MCF 10A (cell line): Measurements from ENCODE around the gene CARD11. TPM values are rescaled to one million over a fixed set of nuclear protein-coding genes. Genes with fewer than 3 reads are reported as not detected.

ENCODE experiments used
- BruUV-seq: library from RNA; stranded (reverse); fragments of 400-500 nt; replicated peaks from 2 replicates; lab custom pipeline; 2021; lab: Mats Ljungman, UMichigan
- CTCF ChIA-PET: fragments of 300-600 bp; sonication (Branson Sonifier 250); formaldehyde crosslinking; extraction: SDS; loops from one replicate; lab custom pipeline; 2021; ENCODE audit warnings: antibody characterized with exemption, inconsistent platforms; lab: Yijun Ruan, JAX
- POLR2A ChIA-PET: fragments of 300-600, 350-650 bp; sonication (Branson Sonifier 250); formaldehyde crosslinking; extraction: SDS; loops from one replicate; lab custom pipeline; 2020; ENCODE audit warnings: antibody characterized with exemption, inconsistent platforms; lab: Yijun Ruan, JAX
- DNase-seq: peaks from one replicate; pipeline ENCODE4 v3.0.0-alpha.2; 2018; ENCODE audit not compliant: unreplicated experiment
- H3K27ac Mint-ChIP-seq: one replicate; pipeline ENCODE4 v1.8.0; 2022; ENCODE audit warnings: mild to moderate bottlenecking, low read depth, mixed read lengths; ENCODE audit not compliant: unreplicated experiment
- H3K27me3 Mint-ChIP-seq: one replicate; pipeline ENCODE4 v1.8.0; 2022; ENCODE audit warnings: mixed read lengths; ENCODE audit not compliant: insufficient read depth, unreplicated experiment
- H3K36me3 Mint-ChIP-seq: one replicate; pipeline ENCODE4 v1.8.0; 2022; ENCODE audit warnings: mild to moderate bottlenecking, moderate library complexity, mixed read lengths; ENCODE audit not compliant: insufficient read depth, unreplicated experiment
- H3K4me1 Mint-ChIP-seq: one replicate; pipeline ENCODE4 v1.8.0; 2022; ENCODE audit warnings: mixed read lengths; ENCODE audit not compliant: insufficient read depth, unreplicated experiment
- H3K4me3 Mint-ChIP-seq: one replicate; pipeline ENCODE4 v1.8.0; 2022; ENCODE audit warnings: mild to moderate bottlenecking, moderate library complexity, mixed read lengths; ENCODE audit not compliant: unreplicated experiment
- H3K9me3 Mint-ChIP-seq: one replicate; pipeline ENCODE4 v1.8.0; 2022; ENCODE audit warnings: mixed read lengths; ENCODE audit not compliant: unreplicated experiment
- CTCF ChIP-seq: fragments of 200-600 bp; IDR thresholded peaks from one replicate; pipeline ENCODE4 v1.8.0; 2022; ENCODE audit warnings: antibody characterized with exemption, mild to moderate bottlenecking; ENCODE audit not compliant: unreplicated experiment
- intact Hi-C: fragments of 100-400 bp; cut with micrococcal nuclease; formaldehyde crosslinking; loops from 2 replicates; pipeline ENCODE4 v1.14.1; 2022
- total RNA-seq: library from RNA; stranded (reverse); gene quantifications from 2 replicates; pipeline ENCODE4 v1.2.3, GENCODE V29; 2022

The CARD11 gene
- total RNA-seq, 1 experiment from 2014 or later, result not detected

GRCh38 chr7:2999078-2999500, 44.6 kb downstream of the CARD11 start:
- Mint-ChIP-seq H3K27ac (no peak overlapping the region), H3K9me3 (no peaks in the 10 kb centered on the region), H3K4me3 (no peak overlapping the region), H3K36me3 (no peaks in the 10 kb centered on the region), H3K27me3 (no peaks in the 10 kb centered on the region), H3K4me1 (no peaks in the 10 kb centered on the region)
- BruUV-seq, result no TSS peak
- ChIA-PET POLR2A (no interaction called here), CTCF (no interaction called here)
- no peak for TF ChIP-seq CTCF
- intact Hi-C loops, result no loop called here
- DNase-seq, result no peak

- TF ChIP-seq CTCF, result no peak
- ChIA-PET CTCF (no interaction called here), POLR2A (no interaction called here)
- Mint-ChIP-seq H3K9me3 (no peaks in the 10 kb centered on the region), H3K4me1 (no peaks in the 10 kb centered on the region), H3K36me3 (no peaks in the 10 kb centered on the region), H3K4me3 (no peak overlapping the region), H3K27me3 (no peaks in the 10 kb centered on the region), H3K27ac (no peak overlapping the region)
- intact Hi-C loops, result no loop called here
- DNase-seq, result no peak
- BruUV-seq, result no TSS peak
Measured at GRCh38 chr7:2997014-2997413, 46.7 kb downstream of the CARD11 start.

GRCh38 chr7:2996141-2996540, 47.5 kb downstream of the CARD11 start:
- H3K4me1 Mint-ChIP-seq, result no peaks in the 10 kb centered on the region
- H3K9me3 Mint-ChIP-seq, result no peaks in the 10 kb centered on the region
- intact Hi-C loops, result no loop called here
- no TSS peak for BruUV-seq
- H3K27ac Mint-ChIP-seq, result no peak overlapping the region
- TF ChIP-seq CTCF, result no peak
- no peaks in the 10 kb centered on the region for H3K36me3 Mint-ChIP-seq
- CTCF ChIA-PET, result interaction anchor here (0.7 kb wide), 1 partner anchor 23 kb away, joined by 3 read pairs; no protein-coding TSS in a partner anchor
- POLR2A ChIA-PET, result no interaction called here
- no peaks in the 10 kb centered on the region for H3K27me3 Mint-ChIP-seq
- no peak overlapping the region for H3K4me3 Mint-ChIP-seq
- no peak for DNase-seq

- intact Hi-C loops, result no loop called here
- Mint-ChIP-seq H3K4me1 (no peaks in the 10 kb centered on the region), H3K27ac (no peak overlapping the region), H3K27me3 (peaks cover 2% of the 10 kb centered on the region), H3K9me3 (no peaks in the 10 kb centered on the region), H3K4me3 (no peak overlapping the region), H3K36me3 (no peaks in the 10 kb centered on the region)
- DNase-seq, result no peak
- ChIA-PET CTCF (interaction anchor here (0.5 kb wide), 1 partner anchor 1431 kb away, joined by 3 read pairs; no protein-coding TSS in a partner anchor), POLR2A (no interaction called here)
- no peak for TF ChIP-seq CTCF
- BruUV-seq, result no TSS peak
Measured at GRCh38 chr7:2993868-2994267, 49.8 kb downstream of the CARD11 start.
